HepG2 (cell line): ENCODE data around the gene IRAK3. TPM values are rescaled to one million over a fixed set of nuclear protein-coding genes. Genes with fewer than 3 reads are reported as not detected.
A peak's percentile ranks its signal among the peaks of the same experiment; 100 is the strongest.

Experiments used
- CSRNP1 ChIP-seq: sonication (generic); formaldehyde crosslinking; IDR thresholded peaks from 2 replicates; pipeline ENCODE4 v1.8.1; 2023; ENCODE audit warnings: mild to moderate bottlenecking, missing genetic modification reagents
- HDAC2 ChIP-seq: sonication (generic); formaldehyde crosslinking; IDR thresholded peaks from 2 replicates; pipeline ENCODE4 v1.4.0; 2020; ENCODE audit warnings: missing genetic modification reagents
- KDM2A ChIP-seq: sonication (generic); formaldehyde crosslinking; IDR thresholded peaks from 2 replicates; pipeline ENCODE4 v1.4.0; 2020; ENCODE audit warnings: low read depth, missing genetic modification reagents, borderline replicate concordance
- PRMT3 ChIP-seq: sonication (generic); formaldehyde crosslinking; IDR thresholded peaks from 2 replicates; pipeline ENCODE4 v1.8.1; 2022; ENCODE audit warnings: low read depth, mild to moderate bottlenecking, moderate library complexity, missing genetic modification reagents, borderline replicate concordance
- SOX6 ChIP-seq, 2 experiments: fragments of 450-650 bp in 1 of 2; sonication (generic) in 1 of 2; formaldehyde crosslinking in 1 of 2; IDR thresholded peaks; 2 replicates each; pipeline versions ENCODE4 v1.4.0 to v1.6.1; 2017 to 2020; ENCODE audit warnings: antibody characterized with exemption in 1 of 2, mild to moderate bottlenecking in 1 of 2, missing genetic modification reagents in 1 of 2
- ZBTB40 ChIP-seq, 2 experiments: fragments of 450-650 bp in 1 of 2; sonication (generic) in 1 of 2; formaldehyde crosslinking in 1 of 2; IDR thresholded peaks; 2 replicates each; pipeline versions ENCODE4 v1.6.1 to v1.8.0; 2016 to 2022; ENCODE audit warnings: antibody characterized with exemption in 1 of 2, mild to moderate bottlenecking in 1 of 2, missing genetic modification reagents in 1 of 2
- ZFP62 ChIP-seq: sonication (generic); formaldehyde crosslinking; IDR thresholded peaks from 2 replicates; pipeline ENCODE4 v1.4.0; 2020; ENCODE audit warnings: missing genetic modification reagents
- ZNF20 ChIP-seq: sonication (generic); formaldehyde crosslinking; IDR thresholded peaks from 2 replicates; pipeline ENCODE4 v1.4.0; 2020; ENCODE audit warnings: mild to moderate bottlenecking, moderate library complexity, missing genetic modification reagents
- ZNF207 ChIP-seq: fragments of 450-650 bp; IDR thresholded peaks from 2 replicates; pipeline ENCODE4 v1.6.1; 2016; ENCODE audit warnings: antibody characterized with exemption, borderline replicate concordance
- ZNF263 ChIP-seq: sonication (generic); formaldehyde crosslinking; IDR thresholded peaks from 2 replicates; pipeline ENCODE4 v1.4.0; 2020; ENCODE audit warnings: missing genetic modification reagents
- ZNF468 ChIP-seq: sonication (generic); formaldehyde crosslinking; IDR thresholded peaks from 2 replicates; pipeline ENCODE4 v1.8.0; 2022; ENCODE audit warnings: mild to moderate bottlenecking, moderate library complexity, missing genetic modification reagents
- ZNF776 ChIP-seq: sonication (generic); formaldehyde crosslinking; IDR thresholded peaks from 2 replicates; pipeline ENCODE4 v1.4.0; 2020; ENCODE audit warnings: mild to moderate bottlenecking, missing genetic modification reagents
- ZNF83 ChIP-seq: sonication (generic); formaldehyde crosslinking; IDR thresholded peaks from 2 replicates; pipeline ENCODE4 v1.4.0; 2020; ENCODE audit warnings: missing genetic modification reagents, mild to moderate bottlenecking, borderline replicate concordance
- ZSCAN25 ChIP-seq: sonication (generic); formaldehyde crosslinking; IDR thresholded peaks from 2 replicates; pipeline ENCODE4 v1.8.0; 2022; ENCODE audit warnings: mild to moderate bottlenecking, missing genetic modification reagents
- polyA plus RNA-seq, 8 experiments: library from polyadenylated mRNA; depleted of rRNA in 3 of 8; stranded (reverse) in 7 of 8; unstranded in 1 of 8; fragments of >200 nt; fragmentation: Illumina TruSeq in 4 of 8; extraction: Trizol in 4 of 8; gene quantifications; 2 replicates each; pipeline versions ENCODE4 v1.2.1 to v1.2.3, GENCODE V29; 2011 to 2016; ENCODE audit warnings: low read depth in 4 of 8, missing spikeins in 1 of 8, mixed read lengths in 1 of 8; ENCODE audit not compliant: insufficient read depth in 1 of 8
- total RNA-seq, 5 experiments: library from RNA; depleted of rRNA; stranded (reverse); fragments of >200 nt; fragmentation: Illumina TruSeq; extraction: Trizol; gene quantifications; 2 replicates each; pipeline ENCODE4 v1.2.3, GENCODE V29; 2016; ENCODE audit warnings: low read depth in 1 of 5
- TF ChIP-seq, protein P1 (sequence below): sonication (generic); formaldehyde crosslinking; IDR thresholded peaks from 2 replicates; pipeline ENCODE4 v1.4.0; 2020; ENCODE audit warnings: missing genetic modification reagents

The IRAK3 gene
- total and polyA plus RNA-seq, 2 of the 13 experiments (the other 11 are each of a cell fraction or from before 2014, with no cell fraction given), result 0.01 TPM; not detected in 1

DNA sequence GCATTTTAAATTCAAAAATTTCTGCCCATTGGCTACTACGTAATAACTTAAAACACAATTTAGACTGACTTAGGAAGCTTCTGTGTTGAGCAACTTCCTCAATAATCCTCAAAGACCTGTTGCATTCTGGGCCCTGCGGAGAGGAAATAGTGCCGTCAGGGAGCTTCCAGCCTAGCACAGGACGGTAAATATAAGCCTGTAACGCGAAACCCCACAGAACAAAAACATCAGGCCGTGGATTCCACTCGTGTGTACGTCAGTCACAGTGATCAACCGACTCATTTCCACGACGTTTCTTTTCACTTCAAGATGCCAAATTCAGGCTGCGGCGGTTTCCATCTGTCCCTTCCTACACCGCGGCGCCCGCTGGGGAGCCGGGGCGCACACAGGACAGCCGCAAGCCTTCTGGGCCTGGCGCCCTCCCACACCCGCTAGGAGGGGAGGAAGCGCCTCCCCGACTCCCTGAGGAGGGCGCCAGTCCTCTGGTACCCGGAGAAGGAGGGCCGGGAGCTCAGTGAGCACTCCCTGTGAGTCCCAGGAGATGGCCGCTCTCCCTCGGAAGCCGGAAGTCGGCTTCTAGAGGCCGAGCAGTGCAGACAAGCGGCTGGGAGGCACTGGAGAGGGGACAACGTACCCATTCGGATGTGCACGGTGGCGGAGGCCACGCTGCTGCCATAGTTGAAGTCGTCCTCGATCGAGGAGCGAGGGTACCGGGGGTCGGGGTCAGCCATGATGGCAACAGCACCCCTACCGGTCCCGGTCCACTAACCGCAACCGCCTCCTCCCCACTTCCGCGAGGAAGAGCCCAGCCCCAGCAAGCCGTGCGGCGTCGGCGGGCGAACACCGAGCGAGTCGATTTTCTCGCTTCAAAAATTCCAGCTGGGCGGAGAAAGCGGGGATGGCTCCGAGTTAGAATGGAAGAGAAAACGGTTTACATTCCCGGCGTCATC is 19.5 kb upstream of the IRAK3 start, which contains the start of gene TMBIM4 (continued):
- TF ChIP-seq ZNF207 (no peak), ZNF263 (CRISPR knock-in tag) (peak; percentile 99), CSRNP1 (peak; percentile 42), PRMT3 (no peak), KDM2A (CRISPR knock-in tag) (peak; percentile 83; the same call in 1 of the 2 replicates), ZNF776 (CRISPR knock-in tag) (no peak), ZNF20 (no peak), SOX6 (IDR thresholded peaks at IDR 0.05) (no peak), SOX6 (CRISPR knock-in tag; IDR thresholded peaks at IDR 0.05) (0 out of 2 replicates have a peak, but pooled peaks have one; percentile 48), HDAC2 (CRISPR knock-in tag) (peak; percentile 65; the same call in 1 of the 2 replicates), ZNF468 (CRISPR knock-in tag) (no peak), ZBTB40 (IDR thresholded peaks at IDR 0.05) (no peak), ZBTB40 (CRISPR knock-in tag; IDR thresholded peaks at IDR 0.05) (peak; percentile 80), ZSCAN25 (CRISPR knock-in tag) (no peak), ZNF83 (CRISPR knock-in tag) (no peak; the same call in 1 of the 2 replicates), ZFP62 (CRISPR knock-in tag) (no peak)
- TF ChIP-seq, protein P1, sequence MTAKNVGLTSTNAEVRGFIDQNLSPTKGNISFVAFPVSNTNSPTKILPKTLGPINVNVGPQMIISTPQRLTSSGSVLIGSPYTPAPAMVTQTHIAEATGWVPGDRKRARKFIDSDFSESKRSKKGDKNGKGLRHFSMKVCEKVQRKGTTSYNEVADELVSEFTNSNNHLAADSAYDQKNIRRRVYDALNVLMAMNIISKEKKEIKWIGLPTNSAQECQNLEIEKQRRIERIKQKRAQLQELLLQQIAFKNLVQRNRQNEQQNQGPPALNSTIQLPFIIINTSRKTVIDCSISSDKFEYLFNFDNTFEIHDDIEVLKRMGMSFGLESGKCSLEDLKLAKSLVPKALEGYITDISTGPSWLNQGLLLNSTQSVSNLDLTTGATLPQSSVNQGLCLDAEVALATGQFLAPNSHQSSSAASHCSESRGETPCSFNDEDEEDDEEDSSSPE (CRISPR knock-in tag), result peak; percentile 12
